ENCODE data around the gene IARS2.
"Not testable (repeated sequence)": the region's sequence is repeated elsewhere in the genome, so short reads cannot be mapped to it uniquely, and the experiment has no call there.

Gene IARS2

GRCh38 chr1:220099826-220100225, 5.9 kb downstream of the IARS2 start:
- H3K36me3 ChIP-seq (replicated peaks; ENCODE audit: low read depth, low read length) = peaks cover 41% of the 10 kb centered on the region
- no peaks in the 10 kb centered on the region for H3K9me3 ChIP-seq (ENCODE audit: insufficient read depth, low read length)
- no peak overlapping the region for H3K27ac ChIP-seq (ENCODE audit: low read length)
- no peaks in the 10 kb centered on the region for H3K27me3 ChIP-seq (ENCODE audit: low read depth, low read length)
- H3K4me2 ChIP-seq (ENCODE audit: low read length) = no peak overlapping the region
- H3K4me3 ChIP-seq (ENCODE audit: low read length) = no peak overlapping the region
- H4K20me1 ChIP-seq (ENCODE audit: insufficient read depth, low read length) = no peaks in the 10 kb centered on the region
- TF ChIP-seq, protein P1, sequence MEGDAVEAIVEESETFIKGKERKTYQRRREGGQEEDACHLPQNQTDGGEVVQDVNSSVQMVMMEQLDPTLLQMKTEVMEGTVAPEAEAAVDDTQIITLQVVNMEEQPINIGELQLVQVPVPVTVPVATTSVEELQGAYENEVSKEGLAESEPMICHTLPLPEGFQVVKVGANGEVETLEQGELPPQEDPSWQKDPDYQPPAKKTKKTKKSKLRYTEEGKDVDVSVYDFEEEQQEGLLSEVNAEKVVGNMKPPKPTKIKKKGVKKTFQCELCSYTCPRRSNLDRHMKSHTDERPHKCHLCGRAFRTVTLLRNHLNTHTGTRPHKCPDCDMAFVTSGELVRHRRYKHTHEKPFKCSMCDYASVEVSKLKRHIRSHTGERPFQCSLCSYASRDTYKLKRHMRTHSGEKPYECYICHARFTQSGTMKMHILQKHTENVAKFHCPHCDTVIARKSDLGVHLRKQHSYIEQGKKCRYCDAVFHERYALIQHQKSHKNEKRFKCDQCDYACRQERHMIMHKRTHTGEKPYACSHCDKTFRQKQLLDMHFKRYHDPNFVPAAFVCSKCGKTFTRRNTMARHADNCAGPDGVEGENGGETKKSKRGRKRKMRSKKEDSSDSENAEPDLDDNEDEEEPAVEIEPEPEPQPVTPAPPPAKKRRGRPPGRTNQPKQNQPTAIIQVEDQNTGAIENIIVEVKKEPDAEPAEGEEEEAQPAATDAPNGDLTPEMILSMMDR (IDR thresholded peaks at IDR 0.05; ENCODE audit: low read depth, low read length) = no peak
- no peak for TF ChIP-seq EZH2phosphoT487 (IDR thresholded peaks at IDR 0.05; ENCODE audit: low read depth)
- peaks cover 10% of the 10 kb centered on the region for H3K4me1 ChIP-seq (ENCODE audit: low read length)
- H3K9ac ChIP-seq (ENCODE audit: low read length) = no peak overlapping the region
- H3K79me2 ChIP-seq (ENCODE audit: low read length) = peaks cover 12% of the 10 kb centered on the region
- no peak overlapping the region for H2AFZ ChIP-seq (ENCODE audit: low read depth, low read length)

DNA sequence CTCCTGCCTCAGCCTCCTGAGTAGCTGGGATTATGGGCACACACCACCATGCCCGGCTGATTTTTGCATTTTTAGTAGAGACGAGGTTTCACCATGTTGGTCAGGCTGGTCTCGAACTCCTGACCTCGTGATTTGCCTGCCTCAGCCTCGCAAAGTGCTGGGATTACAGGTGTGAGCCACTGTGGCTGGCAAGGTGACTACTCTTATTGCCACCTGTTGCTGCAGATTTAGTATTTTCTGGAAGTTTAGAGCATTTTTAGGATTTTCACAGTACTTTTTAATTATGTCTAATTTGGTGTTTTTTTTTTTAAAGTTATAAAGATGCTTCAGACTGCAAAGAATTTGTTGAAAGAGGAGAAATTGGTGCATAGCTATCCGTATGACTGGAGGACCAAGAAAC, 16.5 kb downstream of the IARS2 start:
- not testable (repeated sequence) for H3K4me1 ChIP-seq (ENCODE audit: low read length); H3K27ac ChIP-seq (ENCODE audit: low read length); H3K4me2 ChIP-seq (ENCODE audit: low read length); H4K20me1 ChIP-seq (ENCODE audit: insufficient read depth, low read length); H3K4me3 ChIP-seq (ENCODE audit: low read length); H3K27me3 ChIP-seq (ENCODE audit: low read depth, low read length); H3K79me2 ChIP-seq (ENCODE audit: low read length); H3K9me3 ChIP-seq (ENCODE audit: insufficient read depth, low read length); H2AFZ ChIP-seq (ENCODE audit: low read depth, low read length); H3K9ac ChIP-seq (ENCODE audit: low read length)
- peaks cover 45% of the 10 kb centered on the region for H3K36me3 ChIP-seq (replicated peaks; ENCODE audit: low read depth, low read length)

GRCh38 chr1:220112600-220112999, 18.7 kb downstream of the IARS2 start:
- H3K36me3 ChIP-seq (replicated peaks; ENCODE audit: low read depth, low read length) = peaks cover 31% of the 10 kb centered on the region
- H4K20me1 ChIP-seq (ENCODE audit: insufficient read depth, low read length); H3K4me3 ChIP-seq (ENCODE audit: low read length); H3K4me2 ChIP-seq (ENCODE audit: low read length); H2AFZ ChIP-seq (ENCODE audit: low read depth, low read length); H3K9me3 ChIP-seq (ENCODE audit: insufficient read depth, low read length); H3K27ac ChIP-seq (ENCODE audit: low read length); H3K4me1 ChIP-seq (ENCODE audit: low read length); H3K79me2 ChIP-seq (ENCODE audit: low read length); H3K27me3 ChIP-seq (ENCODE audit: low read depth, low read length); H3K9ac ChIP-seq (ENCODE audit: low read length): not testable (repeated sequence)

DNA sequence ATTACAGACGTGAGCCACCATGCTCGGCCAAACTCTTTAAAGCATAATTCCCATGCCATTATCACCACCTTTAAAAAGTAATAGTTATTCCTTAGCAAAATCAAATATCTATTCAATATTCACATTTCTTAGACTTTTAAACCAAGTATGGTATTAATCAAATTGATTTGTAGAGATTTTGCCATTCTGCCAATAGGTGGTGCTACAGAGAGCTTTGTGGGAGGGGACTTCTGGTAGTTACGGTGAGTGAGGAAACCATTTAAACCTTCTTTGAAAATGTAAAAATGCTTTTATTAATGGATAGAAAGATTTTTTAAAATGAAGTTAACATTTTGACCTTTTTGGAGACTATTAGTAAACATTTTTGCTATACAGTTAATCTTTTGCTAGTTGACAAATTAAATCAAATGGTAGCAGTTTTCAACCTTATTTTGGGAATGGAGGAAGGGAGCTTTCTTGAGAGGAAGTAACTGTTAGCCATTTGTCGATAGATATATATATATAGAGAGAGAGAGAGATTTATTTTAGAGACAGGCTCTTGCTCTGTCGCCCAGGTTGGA, 19.3 kb downstream of the IARS2 start:
- no peak overlapping the region for H3K27ac ChIP-seq (ENCODE audit: low read length)
- no peak overlapping the region for H3K9ac ChIP-seq (ENCODE audit: low read length)
- no peaks in the 10 kb centered on the region for H3K9me3 ChIP-seq (ENCODE audit: insufficient read depth, low read length)
- H3K4me1 ChIP-seq (ENCODE audit: low read length) = no peaks in the 10 kb centered on the region
- no peaks in the 10 kb centered on the region for H4K20me1 ChIP-seq (ENCODE audit: insufficient read depth, low read length)
- peak overlapping the region; percentile 36; the same call in 1 of the 2 replicates for H3K4me2 ChIP-seq (ENCODE audit: low read length)
- H2AFZ ChIP-seq (ENCODE audit: low read depth, low read length) = no peak overlapping the region
- H3K79me2 ChIP-seq (ENCODE audit: low read length) = no peaks in the 10 kb centered on the region
- H3K27me3 ChIP-seq (ENCODE audit: low read depth, low read length) = no peaks in the 10 kb centered on the region
- peaks cover 31% of the 10 kb centered on the region for H3K36me3 ChIP-seq (replicated peaks; ENCODE audit: low read depth, low read length)
- TF ChIP-seq EZH2phosphoT487 (IDR thresholded peaks at IDR 0.05; ENCODE audit: low read depth) = no peak
- TF ChIP-seq, protein P1 (IDR thresholded peaks at IDR 0.05; ENCODE audit: low read depth, low read length) = peak; percentile 84
- no peak overlapping the region for H3K4me3 ChIP-seq (ENCODE audit: low read length)

- H2AFZ ChIP-seq (ENCODE audit: low read depth, low read length) = no peak overlapping the region
- H3K36me3 ChIP-seq (replicated peaks; ENCODE audit: low read depth, low read length) = peaks cover 15% of the 10 kb centered on the region
- no peak overlapping the region for H3K4me3 ChIP-seq (ENCODE audit: low read length)
- no peak overlapping the region for H3K4me2 ChIP-seq (ENCODE audit: low read length)
- H3K4me1 ChIP-seq (ENCODE audit: low read length) = no peaks in the 10 kb centered on the region
- TF ChIP-seq, protein P1 (IDR thresholded peaks at IDR 0.05; ENCODE audit: low read depth, low read length) = no peak
- no peak for TF ChIP-seq EZH2phosphoT487 (IDR thresholded peaks at IDR 0.05; ENCODE audit: low read depth)
- no peaks in the 10 kb centered on the region for H3K27me3 ChIP-seq (ENCODE audit: low read depth, low read length)
- no peaks in the 10 kb centered on the region for H3K79me2 ChIP-seq (ENCODE audit: low read length)
- no peaks in the 10 kb centered on the region for H4K20me1 ChIP-seq (ENCODE audit: insufficient read depth, low read length)
- no peak overlapping the region for H3K9ac ChIP-seq (ENCODE audit: low read length)
- H3K9me3 ChIP-seq (ENCODE audit: insufficient read depth, low read length) = no peaks in the 10 kb centered on the region
- H3K27ac ChIP-seq (ENCODE audit: low read length) = no peak overlapping the region
These were observed 25.1 kb downstream of the IARS2 start for GRCh38 chr1:220119043-220119512.
